Stimulated activated naive CD8-positive, alpha-beta T cell treated with anti-CD3 and anti-CD28 coated beads, Interleukin-15, amount 100 ng/mL, for 72 hours (primary cell): Measurements from ENCODE around the gene CASP9.
A peak's percentile ranks its signal among the peaks of the same experiment; 100 is the strongest.

ENCODE experiments used
- ATAC-seq: fragments of 150-1000 bp; cut with Tn5 transposase; 2 replicates; pipeline ENCODE4 v1.10.0; 2021; ENCODE audit warnings: mild to moderate bottlenecking, moderate library complexity
- DNase-seq, 2 donors: peaks; one replicate each; pipeline ENCODE4 v3.0.0; 2021 to 2022
- H3K27ac Mint-ChIP-seq, 2 donors: one replicate each; pipeline ENCODE4 v1.8.0; 2022; ENCODE audit warnings: mild to moderate bottlenecking in 2 of 2, mixed read lengths in 2 of 2, moderate library complexity in 2 of 2
- H3K27me3 Mint-ChIP-seq: one replicate; pipeline ENCODE4 v1.8.0; 2022; ENCODE audit warnings: mixed read lengths
- H3K4me1 Mint-ChIP-seq: one replicate; pipeline ENCODE4 v1.8.0; 2022; ENCODE audit warnings: mild to moderate bottlenecking, mixed read lengths
- H3K4me3 Mint-ChIP-seq, 2 donors: one replicate each; pipeline ENCODE4 v1.8.0; 2022; ENCODE audit warnings: mild to moderate bottlenecking in 2 of 2, mixed read lengths in 2 of 2, moderate library complexity in 1 of 2
- H3K9me3 Mint-ChIP-seq, 2 donors: one replicate each; pipeline ENCODE4 v1.8.0; 2022; ENCODE audit warnings: mixed read lengths in 2 of 2

The CASP9 gene

DNA sequence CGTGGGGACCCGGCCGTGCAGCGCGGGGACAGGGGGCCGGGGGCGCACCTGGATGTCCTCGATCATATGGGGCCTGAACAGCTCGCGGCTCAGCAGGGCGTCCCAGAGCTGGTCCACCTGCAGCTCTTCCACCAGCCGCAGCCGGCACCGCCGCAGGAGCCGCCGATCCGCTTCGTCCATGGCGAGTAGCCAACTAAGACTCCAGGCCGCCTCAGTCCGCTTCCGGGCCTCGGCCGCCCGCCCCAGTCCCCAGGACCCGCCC, at the start of gene CASP9:
TSS of gene CASP9 (minus strand) at position 195 of the 262 bp plus-strand sequence. CDS start at position 180, 15 bp downstream.
- peaks cover 50% of the 10 kb centered on the region for H3K4me1 Mint-ChIP-seq
- DNase-seq (no peak), ATAC-seq (peak; percentile 15)
- H3K27me3 Mint-ChIP-seq, result no peaks in the 10 kb centered on the region
- H3K9me3 Mint-ChIP-seq, result no peaks in the 10 kb centered on the region
- H3K4me3 Mint-ChIP-seq, result peak within 1 kb of the TSS; percentile 93 to 95
- H3K27ac Mint-ChIP-seq, result peak within 1 kb of the TSS; percentile 99

DNA sequence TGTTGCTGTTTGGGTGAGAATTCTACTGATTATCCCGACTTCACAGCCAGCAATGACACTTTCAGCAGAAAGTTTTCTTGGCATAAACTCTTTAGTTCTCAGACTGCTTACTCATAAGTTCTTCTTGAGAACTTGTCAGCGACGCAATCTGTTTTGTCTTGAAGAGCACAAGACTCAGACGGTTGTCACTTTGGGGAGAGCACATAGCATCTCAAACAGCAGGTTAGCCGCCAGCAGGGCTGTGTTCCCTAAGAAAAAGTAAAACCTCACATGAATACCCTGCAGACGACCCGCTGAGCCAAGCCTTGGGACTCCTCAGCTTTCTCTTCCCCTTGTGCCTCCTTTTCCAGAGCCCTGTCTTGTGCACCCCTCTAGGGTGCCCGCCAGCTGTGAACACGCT, 49.5 kb upstream of the CASP9 start:
- ATAC-seq, result no peak
- peaks cover 14% of the 10 kb centered on the region for H3K4me1 Mint-ChIP-seq
- no peak overlapping the region for H3K4me3 Mint-ChIP-seq
- H3K27me3 Mint-ChIP-seq, result no peaks in the 10 kb centered on the region
- H3K27ac Mint-ChIP-seq, result no peak overlapping the region
- no peak for DNase-seq
- H3K9me3 Mint-ChIP-seq, result no peaks in the 10 kb centered on the region

DNA sequence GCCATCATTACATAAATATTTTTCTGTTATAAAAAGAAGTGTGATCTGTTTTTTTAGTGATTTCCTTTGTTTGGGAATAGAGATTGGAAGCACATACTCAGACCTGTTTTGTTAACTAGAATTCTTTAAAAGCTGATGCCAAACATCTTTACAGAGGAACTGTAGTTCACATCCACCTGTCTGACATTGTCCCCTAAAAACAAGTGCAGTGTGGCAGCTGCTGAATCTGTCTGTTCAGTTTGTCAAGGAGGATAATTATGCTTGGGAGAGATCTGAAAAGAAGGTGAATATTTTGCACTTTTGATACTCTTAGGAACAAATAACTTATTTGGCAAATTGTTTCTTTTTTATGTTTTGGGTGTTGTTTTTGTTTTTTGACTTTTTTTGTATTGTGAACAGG, 47.3 kb upstream of the CASP9 start:
- Mint-ChIP-seq H3K27ac (peak overlapping the region in 1 of 2 donors; percentile 22), H3K4me3 (no peak overlapping the region), H3K4me1 (no peaks in the 10 kb centered on the region), H3K27me3 (no peaks in the 10 kb centered on the region), H3K9me3 (no peaks in the 10 kb centered on the region)
- DNase-seq (no peak), ATAC-seq (no peak)

DNA sequence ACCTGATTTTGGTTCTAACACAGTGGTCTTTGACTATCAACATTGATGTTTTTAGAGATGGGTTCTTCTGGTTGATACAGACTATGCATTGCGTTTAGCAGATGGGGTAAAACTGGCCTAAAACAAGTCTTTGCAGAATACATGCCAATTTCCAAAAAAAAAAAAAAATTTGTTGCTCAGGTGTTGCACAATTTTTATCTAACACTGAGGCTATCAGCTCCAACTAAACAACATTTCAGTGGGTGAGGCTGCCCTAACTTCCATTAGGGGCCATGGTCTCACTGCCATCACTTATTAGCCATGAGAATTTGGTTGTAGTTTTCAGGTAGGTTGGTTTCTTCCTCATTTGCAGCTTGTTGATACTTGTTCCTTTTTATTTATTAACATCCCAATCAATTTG, 46.8 kb upstream of the CASP9 start:
- Mint-ChIP-seq H3K9me3 (no peaks in the 10 kb centered on the region), H3K4me3 (no peak overlapping the region), H3K4me1 (no peaks in the 10 kb centered on the region), H3K27ac (peak overlapping the region in 1 of 2 donors; percentile 25), H3K27me3 (no peaks in the 10 kb centered on the region)
- ATAC-seq (no peak), DNase-seq (no peak)

DNA sequence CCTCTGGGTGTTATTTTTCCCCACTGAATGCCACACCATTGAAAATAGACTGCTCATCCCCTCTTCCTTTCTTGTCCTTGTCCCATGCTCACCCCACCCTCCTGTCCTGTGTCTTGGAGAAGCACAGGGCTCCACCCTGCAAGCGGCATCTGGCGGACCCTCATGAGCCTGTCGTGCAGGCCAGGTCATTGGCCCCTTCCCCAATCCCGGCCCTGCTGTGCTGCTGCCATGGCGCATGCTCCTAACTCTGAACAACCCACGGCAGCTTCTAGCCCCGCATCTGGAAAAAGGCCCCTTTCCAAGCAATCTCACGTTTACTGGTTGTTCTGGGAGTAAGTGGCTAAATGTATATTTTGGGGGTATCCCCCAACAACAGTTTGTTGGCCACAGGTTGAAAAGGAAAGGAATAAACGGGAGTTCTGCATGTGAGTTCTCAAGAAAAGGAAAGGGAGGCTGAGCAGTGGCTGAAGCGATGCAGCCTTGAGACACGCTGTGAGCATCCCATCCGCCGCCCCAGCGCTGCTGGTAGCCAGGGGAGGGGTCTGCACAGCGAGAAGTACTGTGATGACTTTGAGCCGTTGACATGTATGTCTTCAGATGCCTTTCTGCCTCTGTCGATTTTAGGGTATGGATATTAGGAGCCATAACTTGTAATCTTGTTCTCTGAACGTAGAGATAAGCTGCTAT, 44.5 kb upstream of the CASP9 start:
- ATAC-seq, result no peak
- no peak overlapping the region for H3K27ac Mint-ChIP-seq

DNA sequence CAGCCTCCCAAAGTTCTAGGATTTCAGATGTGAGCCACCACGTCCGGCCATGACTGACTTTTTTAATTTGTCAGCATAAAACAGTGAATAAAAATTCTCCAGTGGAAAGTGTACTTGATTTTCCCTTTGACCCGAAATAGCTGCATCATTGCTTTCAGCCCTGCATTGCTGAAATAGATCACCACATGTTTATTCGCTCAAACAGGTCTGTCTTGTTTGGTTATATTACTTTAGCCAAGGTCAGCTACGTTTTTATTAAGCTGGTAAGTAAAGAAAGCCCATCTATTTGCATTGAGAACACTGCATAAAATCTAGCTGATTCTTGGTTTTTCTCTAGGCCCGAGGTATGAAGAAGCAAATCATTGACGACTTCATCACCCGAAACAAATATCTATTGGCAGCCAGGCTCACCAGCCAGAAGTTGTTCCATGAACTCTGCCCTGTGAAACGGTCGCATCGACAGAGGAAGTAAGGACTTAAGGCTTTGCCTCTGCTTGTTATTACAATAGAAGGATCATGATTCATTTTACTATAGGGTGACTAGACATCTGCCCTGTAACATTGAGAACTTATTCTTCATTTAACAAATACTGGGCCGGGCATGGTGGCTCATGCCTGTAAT, 35.3 kb upstream of the CASP9 start:
- no peak overlapping the region for H3K4me3 Mint-ChIP-seq
- DNase-seq, result no peak
- peak overlapping the region in 1 of 2 donors; percentile 46 for H3K27ac Mint-ChIP-seq
- no peaks in the 10 kb centered on the region for H3K9me3 Mint-ChIP-seq
- no peak for ATAC-seq
- no peaks in the 10 kb centered on the region for H3K27me3 Mint-ChIP-seq
- H3K4me1 Mint-ChIP-seq, result no peaks in the 10 kb centered on the region

More for the DNA sequence above, 44.5 kb upstream of the CASP9 start:
- no peak for DNase-seq
- Mint-ChIP-seq H3K27me3 (no peaks in the 10 kb centered on the region), H3K4me3 (no peak overlapping the region), H3K4me1 (no peaks in the 10 kb centered on the region), H3K9me3 (no peaks in the 10 kb centered on the region)

DNA sequence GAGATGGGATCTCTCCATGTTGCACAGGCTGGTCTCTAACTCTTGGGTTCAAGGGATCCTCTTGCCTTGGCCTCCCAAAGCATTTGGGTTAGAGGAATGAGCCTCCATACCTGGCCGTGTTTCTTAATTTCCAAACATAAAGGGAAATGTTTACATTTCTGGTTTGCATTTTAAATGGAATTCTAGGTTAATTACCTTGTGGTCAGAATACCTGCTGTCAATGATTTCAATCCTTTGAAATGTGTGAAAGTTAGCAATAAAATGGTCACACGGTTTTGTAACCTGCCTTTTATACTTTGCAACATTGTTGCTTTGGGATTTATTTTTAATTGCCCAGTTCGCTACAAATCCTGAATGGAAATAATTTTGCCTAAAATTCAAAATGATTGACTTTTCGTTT, 34.5 kb upstream of the CASP9 start:
- Mint-ChIP-seq H3K4me3 (no peak overlapping the region), H3K4me1 (no peaks in the 10 kb centered on the region), H3K27ac (no peak overlapping the region), H3K27me3 (no peaks in the 10 kb centered on the region), H3K9me3 (no peaks in the 10 kb centered on the region)
- ATAC-seq (no peak), DNase-seq (no peak)

DNA sequence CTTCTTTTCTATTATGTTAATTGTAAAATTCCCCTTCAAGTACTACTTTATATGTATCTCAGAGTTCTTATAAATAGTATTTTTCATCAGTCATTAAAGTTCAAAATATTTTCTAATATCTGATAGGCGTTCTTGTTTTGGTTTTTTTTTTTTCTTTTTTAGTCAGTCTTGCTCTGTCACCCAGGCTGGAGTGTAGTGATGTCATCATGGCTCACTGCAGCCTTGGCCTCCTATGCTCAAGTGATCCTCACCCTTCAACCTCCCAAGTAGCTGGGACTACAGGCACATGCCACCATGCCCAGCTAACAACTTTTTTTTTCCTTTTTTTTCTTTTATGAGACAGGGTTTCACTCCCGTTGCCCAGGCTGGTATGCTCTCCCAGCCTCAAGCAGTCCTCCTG, 33.6 kb upstream of the CASP9 start:
- no peak overlapping the region for H3K27ac Mint-ChIP-seq
- no peaks in the 10 kb centered on the region for H3K27me3 Mint-ChIP-seq
- ATAC-seq, result no peak

DNA sequence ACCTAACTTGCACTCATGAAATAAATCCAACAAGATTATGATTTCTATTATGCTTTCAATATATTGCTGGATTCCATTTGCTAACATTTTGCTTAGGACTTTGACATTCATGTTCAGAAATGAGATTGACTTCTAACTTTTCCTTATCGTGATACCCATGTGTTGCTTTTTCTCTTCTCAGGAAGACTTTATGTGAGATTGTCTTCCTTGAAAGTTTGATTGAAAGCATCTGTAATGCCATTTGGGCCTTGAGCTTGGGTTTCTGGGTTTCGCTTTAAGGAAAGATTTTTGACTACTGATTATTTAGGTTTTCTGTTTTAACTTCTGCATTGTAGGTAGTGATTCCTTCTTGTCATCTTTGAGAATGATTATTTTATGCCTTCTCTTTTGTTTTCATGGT, 33.0 kb upstream of the CASP9 start:
- Mint-ChIP-seq H3K27ac (no peak overlapping the region), H3K9me3 (no peaks in the 10 kb centered on the region), H3K4me3 (no peak overlapping the region), H3K27me3 (no peaks in the 10 kb centered on the region), H3K4me1 (no peaks in the 10 kb centered on the region)
- DNase-seq (no peak), ATAC-seq (no peak)

More for the DNA sequence above, 33.6 kb upstream of the CASP9 start:
- no peaks in the 10 kb centered on the region for H3K9me3 Mint-ChIP-seq
- no peak overlapping the region for H3K4me3 Mint-ChIP-seq
- no peaks in the 10 kb centered on the region for H3K4me1 Mint-ChIP-seq
- no peak for DNase-seq

DNA sequence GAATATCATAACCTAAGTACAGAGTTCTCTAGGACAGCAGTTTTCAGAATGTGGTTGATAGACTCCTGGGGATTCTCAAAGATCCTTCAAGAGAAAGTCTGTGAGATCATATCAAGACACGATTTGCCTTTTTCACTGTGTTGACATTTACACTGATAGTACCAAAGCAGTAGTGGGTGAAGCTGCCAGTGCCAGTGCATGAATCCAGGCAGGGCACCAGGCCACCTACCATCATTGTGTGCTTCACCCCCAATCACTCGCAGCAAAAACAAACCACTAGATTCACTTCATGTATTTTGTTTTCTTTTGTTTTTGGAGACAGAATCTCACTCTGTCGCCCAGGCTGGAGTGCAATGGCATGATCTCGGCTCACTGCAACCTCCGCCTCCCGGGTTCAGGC, 26.6 kb upstream of the CASP9 start:
- Mint-ChIP-seq H3K27ac (no peak overlapping the region), H3K27me3 (no peaks in the 10 kb centered on the region)
- DNase-seq, result no peak

DNA sequence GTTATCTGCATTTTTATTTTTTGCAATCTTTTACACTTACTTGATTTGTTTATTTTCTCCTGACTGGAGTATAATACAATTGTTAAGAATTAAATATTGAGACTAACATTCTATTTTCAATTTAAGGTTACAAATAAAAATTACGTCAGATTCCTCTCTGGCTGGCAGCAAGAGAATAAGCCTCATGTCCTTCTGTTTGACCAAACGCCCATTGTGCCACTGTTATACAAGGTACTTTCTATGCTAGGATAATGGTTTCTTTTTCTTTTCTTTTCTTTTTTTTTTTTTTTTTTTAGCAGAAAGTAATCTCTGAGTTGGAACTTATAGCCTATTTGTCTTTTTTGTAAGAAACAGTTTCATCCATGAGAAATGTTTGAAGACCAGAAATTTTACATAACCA, 22.6 kb upstream of the CASP9 start:
- ATAC-seq, result no peak
- no peak overlapping the region for H3K4me3 Mint-ChIP-seq
- H3K27ac Mint-ChIP-seq, result no peak overlapping the region

More for the DNA sequence above, 26.6 kb upstream of the CASP9 start:
- Mint-ChIP-seq H3K4me1 (no peaks in the 10 kb centered on the region), H3K4me3 (no peak overlapping the region), H3K9me3 (no peaks in the 10 kb centered on the region)
- ATAC-seq, result no peak

DNA sequence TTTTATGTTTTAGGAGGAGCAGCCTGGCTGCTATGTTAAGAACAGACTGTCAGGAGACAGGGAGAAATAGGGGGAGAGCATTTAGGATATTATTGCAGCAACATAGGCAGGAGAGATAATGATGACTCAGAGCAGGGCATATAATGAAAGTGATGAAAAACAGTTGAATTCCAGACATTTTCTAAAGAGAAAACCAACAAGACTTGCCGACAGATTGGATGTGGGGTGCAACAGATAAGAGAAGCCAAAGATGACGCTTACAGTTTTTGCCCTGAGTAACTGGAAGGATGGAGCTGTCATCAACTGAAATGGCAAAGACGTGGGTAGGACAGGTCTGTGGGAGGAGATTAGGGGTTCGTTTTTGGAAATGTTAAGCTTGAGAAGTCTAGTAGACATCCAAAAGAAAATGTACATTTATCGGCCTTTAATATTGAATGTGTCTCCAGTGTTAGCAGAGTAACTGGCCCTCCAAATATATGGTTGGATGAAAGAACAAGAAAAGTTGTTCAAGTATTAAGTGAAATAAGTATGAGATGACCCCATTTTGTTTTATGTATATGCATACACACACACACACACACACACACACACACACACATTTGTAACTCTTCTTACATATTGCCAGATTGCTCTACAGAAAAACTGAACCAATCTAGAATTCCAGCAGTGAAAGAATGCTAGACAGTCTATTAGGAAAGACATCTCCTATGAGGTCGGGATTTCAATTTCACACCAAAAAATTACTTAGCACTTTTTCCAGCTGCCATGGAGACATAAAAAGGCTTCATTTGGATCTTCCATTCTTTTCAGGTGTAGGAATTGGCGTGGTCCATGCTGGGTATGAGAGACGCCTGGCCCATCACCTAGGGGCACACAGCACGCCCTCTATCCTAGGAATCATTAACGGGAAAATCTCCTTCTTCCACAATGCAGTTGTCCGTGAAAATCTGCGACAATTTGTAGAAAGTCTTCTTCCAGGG, 19.9 kb upstream of the CASP9 start:
- Mint-ChIP-seq H3K27ac (no peak overlapping the region), H3K4me1 (no peaks in the 10 kb centered on the region), H3K4me3 (no peak overlapping the region), H3K9me3 (no peaks in the 10 kb centered on the region), H3K27me3 (no peaks in the 10 kb centered on the region)
- DNase-seq, result no peak
- no peak for ATAC-seq

More for the DNA sequence above, 22.6 kb upstream of the CASP9 start:
- H3K4me1 Mint-ChIP-seq, result no peaks in the 10 kb centered on the region
- no peaks in the 10 kb centered on the region for H3K27me3 Mint-ChIP-seq
- H3K9me3 Mint-ChIP-seq, result no peaks in the 10 kb centered on the region
- DNase-seq, result no peak

DNA sequence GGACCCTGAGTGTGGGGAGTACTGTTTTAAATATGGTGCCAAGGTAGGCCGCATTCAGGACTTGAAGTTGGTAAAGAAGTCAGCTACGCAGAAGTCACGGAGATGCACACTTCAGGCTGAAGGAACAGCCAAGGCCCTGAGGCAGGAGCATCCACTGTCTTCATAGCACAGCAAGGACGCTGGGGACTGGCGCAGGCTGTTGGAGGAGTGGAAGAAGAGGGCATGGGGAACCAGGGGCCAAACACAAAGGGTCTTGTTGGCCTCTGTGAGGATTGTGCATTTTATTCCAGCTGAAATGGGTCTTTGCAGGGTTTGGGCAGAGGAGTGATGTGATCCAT, 19.2 kb upstream of the CASP9 start:
- no peak overlapping the region for H3K4me3 Mint-ChIP-seq
- H3K27ac Mint-ChIP-seq, result no peak overlapping the region
- no peaks in the 10 kb centered on the region for H3K9me3 Mint-ChIP-seq
- ATAC-seq (no peak), DNase-seq (no peak)
- no peaks in the 10 kb centered on the region for H3K4me1 Mint-ChIP-seq
- H3K27me3 Mint-ChIP-seq, result no peaks in the 10 kb centered on the region

DNA sequence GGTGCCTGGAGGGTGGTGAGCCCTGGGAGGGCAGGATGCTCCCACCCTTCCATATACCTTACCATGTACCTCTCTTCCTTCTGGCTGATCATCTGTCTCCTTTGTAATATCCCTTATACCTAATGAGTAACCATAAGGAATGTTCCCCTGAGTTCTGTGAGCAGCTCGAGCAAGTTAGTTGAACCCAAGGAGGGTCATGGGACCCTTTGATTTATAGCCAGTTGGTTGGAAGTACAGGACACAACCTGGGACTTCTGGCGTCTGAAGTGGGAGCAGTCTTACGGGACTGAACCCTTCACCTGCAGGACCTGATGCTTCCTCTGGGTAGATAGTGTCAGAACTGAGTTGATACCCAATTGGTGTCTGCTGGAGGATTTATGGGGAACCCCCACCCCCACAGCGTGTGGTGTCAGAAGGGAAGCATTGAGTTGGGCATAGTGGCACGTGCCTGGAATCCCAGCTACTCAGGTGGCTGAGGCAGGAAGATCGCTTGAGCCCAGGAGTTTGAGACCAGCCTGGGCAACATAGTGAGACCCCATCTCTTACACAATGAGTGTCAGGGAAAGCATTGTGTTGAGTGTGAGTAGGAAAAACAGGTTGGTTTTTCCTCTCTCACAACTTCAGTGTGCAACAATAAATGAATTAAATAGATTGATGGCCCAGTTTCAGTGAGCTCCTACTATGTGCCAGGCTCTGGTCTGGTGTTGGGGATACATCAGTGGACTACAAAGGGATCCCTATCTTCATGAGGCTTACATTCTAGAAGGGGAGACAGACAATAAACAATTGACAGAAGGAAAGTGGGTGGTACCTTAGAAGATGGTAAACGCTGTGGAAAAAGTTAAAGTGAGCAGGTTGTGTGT, 18.6 kb upstream of the CASP9 start:
- Mint-ChIP-seq H3K27ac (peak overlapping the region in 1 of 2 donors; percentile 31), H3K27me3 (no peaks in the 10 kb centered on the region), H3K4me1 (no peaks in the 10 kb centered on the region), H3K9me3 (no peaks in the 10 kb centered on the region), H3K4me3 (no peak overlapping the region)
- DNase-seq (no peak), ATAC-seq (no peak)

DNA sequence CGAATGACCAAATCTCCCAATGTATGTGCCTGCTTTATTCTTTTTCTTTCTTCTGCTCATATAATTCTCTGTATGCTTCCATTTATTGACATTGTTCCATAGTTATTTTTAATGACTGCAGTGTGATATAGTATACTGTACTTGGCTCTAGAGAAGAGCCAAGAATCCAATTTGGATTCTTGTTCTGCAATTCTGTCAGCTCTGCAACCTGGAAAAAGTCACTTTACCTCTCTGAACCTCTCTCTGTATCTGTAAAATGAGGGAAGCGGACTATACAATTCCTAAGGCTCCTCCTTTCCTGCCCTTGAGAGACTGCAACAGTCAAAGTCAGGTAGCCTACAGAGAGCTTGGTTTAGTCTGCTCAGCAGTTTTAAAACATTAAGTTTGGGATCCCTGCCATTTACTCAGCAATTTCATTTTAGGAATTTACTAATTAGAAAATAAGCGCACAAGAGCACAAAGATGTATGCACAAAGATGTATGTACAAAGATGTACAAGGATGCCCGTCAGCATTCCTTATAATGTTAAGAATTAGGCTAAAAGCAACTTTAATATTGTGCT, 17.3 kb upstream of the CASP9 start:
- Mint-ChIP-seq H3K4me1 (no peaks in the 10 kb centered on the region), H3K4me3 (no peak overlapping the region), H3K9me3 (no peaks in the 10 kb centered on the region), H3K27me3 (no peaks in the 10 kb centered on the region), H3K27ac (peak overlapping the region in 1 of 2 donors; percentile 4)
- no peak for DNase-seq
- no peak for ATAC-seq
